ENCODE data around the gene MRPL55. TPM values are rescaled to one million over a fixed set of nuclear protein-coding genes. Genes with fewer than 3 reads are reported as not detected.

MRPL55 gene
- total and polyA plus RNA-seq, 4 donors, result 44.4 to 137 (median 73.3) TPM

DNA sequence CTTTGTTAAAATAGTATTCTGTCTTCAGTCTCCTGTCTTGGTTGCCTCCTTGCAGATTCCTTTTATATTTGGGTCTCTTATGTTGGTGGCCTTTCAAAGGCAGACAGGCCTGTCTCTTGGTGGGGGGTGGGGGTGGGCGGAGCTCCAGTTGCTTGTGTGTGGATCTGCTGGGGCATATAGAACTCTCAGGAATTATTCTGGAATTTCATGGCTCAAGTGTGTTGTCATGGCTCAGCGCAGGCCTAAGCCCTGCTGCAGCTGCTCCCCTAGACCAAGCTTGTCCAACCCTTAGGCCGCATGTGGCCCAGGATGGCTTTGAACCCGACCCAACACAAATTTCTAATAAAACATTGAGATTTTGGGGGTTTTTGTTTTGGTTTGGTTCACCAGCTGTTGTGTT lies 13.9 kb downstream of the MRPL55 start:
- TF ChIP-seq, protein P1, sequence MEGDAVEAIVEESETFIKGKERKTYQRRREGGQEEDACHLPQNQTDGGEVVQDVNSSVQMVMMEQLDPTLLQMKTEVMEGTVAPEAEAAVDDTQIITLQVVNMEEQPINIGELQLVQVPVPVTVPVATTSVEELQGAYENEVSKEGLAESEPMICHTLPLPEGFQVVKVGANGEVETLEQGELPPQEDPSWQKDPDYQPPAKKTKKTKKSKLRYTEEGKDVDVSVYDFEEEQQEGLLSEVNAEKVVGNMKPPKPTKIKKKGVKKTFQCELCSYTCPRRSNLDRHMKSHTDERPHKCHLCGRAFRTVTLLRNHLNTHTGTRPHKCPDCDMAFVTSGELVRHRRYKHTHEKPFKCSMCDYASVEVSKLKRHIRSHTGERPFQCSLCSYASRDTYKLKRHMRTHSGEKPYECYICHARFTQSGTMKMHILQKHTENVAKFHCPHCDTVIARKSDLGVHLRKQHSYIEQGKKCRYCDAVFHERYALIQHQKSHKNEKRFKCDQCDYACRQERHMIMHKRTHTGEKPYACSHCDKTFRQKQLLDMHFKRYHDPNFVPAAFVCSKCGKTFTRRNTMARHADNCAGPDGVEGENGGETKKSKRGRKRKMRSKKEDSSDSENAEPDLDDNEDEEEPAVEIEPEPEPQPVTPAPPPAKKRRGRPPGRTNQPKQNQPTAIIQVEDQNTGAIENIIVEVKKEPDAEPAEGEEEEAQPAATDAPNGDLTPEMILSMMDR (IDR thresholded peaks at IDR 0.05; ENCODE audit: control extremely low read depth, extremely low read depth), result no peak
- no peak overlapping the region for H3K4me3 ChIP-seq
- H3K9ac ChIP-seq (ENCODE audit: insufficient read depth in 1 of 2, low read length in 2 of 2), result no peak overlapping the region
- DNase-seq (no peak), ATAC-seq (ENCODE audit: insufficient read depth, low FRiP score) (no peak)
- 98% methylated on average over 4 of the region's 4 CpGs for WGBS, 2 donors
- peaks cover 0 to 13% (median 4%) of the 10 kb centered on the region in 4 donors for H3K9me3 ChIP-seq (ENCODE audit: control insufficient read depth in 4 of 4, insufficient read depth in 3 of 4, low read length in 3 of 4)
- peaks cover 9 to 48% (median 35%) of the 10 kb centered on the region in 4 donors for H3K36me3 ChIP-seq (ENCODE audit: control insufficient read depth in 4 of 4, insufficient read depth in 4 of 4, low read length in 4 of 4)
- no peaks in the 10 kb centered on the region for H3K27me3 ChIP-seq (ENCODE audit: control insufficient read depth in 3 of 3, insufficient read depth in 3 of 3, low read length in 2 of 3)
- no peak overlapping the region for H3K27ac ChIP-seq (ENCODE audit: low read depth in 1 of 2, low read length in 1 of 2)
- H3K4me1 ChIP-seq (ENCODE audit: control insufficient read depth in 5 of 5, insufficient read depth in 5 of 5, low read length in 5 of 5), result peaks cover 0 to 30% (median 6%) of the 10 kb centered on the region in 5 donors

DNA sequence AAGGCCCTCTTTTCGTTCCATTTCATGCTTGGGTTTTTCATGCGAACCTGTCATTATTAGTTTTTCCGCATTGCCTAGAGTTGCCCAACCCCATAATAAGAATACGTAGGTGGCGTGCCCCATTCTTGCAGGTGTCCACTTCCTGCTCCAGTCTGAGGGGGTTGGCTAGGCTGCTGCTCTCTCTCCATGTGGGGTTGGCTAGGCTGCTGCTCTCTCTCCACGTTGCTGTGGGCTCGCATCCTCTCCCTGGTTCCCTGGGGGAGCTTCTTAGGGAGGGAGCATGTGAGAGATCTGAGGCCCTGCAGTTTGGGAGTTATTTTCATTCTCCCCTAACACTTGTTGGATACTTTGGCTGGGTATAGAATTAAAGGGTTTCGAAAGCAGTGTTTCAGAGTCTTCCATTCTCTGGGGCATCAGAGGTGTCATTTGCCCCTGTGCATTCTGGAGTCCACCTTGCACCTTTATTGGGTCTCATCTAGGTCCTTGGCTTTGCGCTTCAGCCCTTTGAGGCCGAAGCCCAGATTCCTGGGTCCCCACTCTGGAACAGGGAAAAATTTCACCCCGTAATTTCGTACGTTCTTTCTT lies 14.6 kb downstream of the MRPL55 start:
- H3K27me3 ChIP-seq (ENCODE audit: control insufficient read depth in 3 of 3, insufficient read depth in 3 of 3, low read length in 2 of 3), result no peaks in the 10 kb centered on the region
- DNase-seq, result no peak
- no peak overlapping the region for H3K4me3 ChIP-seq
- peaks cover 7 to 44% (median 34%) of the 10 kb centered on the region in 4 donors for H3K36me3 ChIP-seq (ENCODE audit: control insufficient read depth in 4 of 4, insufficient read depth in 4 of 4, low read length in 4 of 4)
- TF ChIP-seq, protein P1 (IDR thresholded peaks at IDR 0.05; ENCODE audit: control extremely low read depth, extremely low read depth), result no peak
- no peak overlapping the region for H3K27ac ChIP-seq (ENCODE audit: low read depth in 1 of 2, low read length in 1 of 2)
- H3K4me1 ChIP-seq (ENCODE audit: control insufficient read depth in 5 of 5, insufficient read depth in 5 of 5, low read length in 5 of 5), result peaks cover 0 to 36% (median 6%) of the 10 kb centered on the region in 5 donors
- peaks cover 0 to 13% (median 4%) of the 10 kb centered on the region in 4 donors for H3K9me3 ChIP-seq (ENCODE audit: control insufficient read depth in 4 of 4, insufficient read depth in 3 of 4, low read length in 3 of 4)
- ATAC-seq (ENCODE audit: insufficient read depth, low FRiP score), result no peak
- WGBS, 2 donors, result 91 to 96% methylated on average over 13 of the region's 13 CpGs
- H3K9ac ChIP-seq (ENCODE audit: insufficient read depth in 1 of 2, low read length in 2 of 2), result no peak overlapping the region

- peak in 1 of 3 donors; percentile 15 for DNase-seq
- Histone ChIP-seq H3K27ac (ENCODE audit: low read depth in 1 of 2, low read length in 1 of 2) (no peak overlapping the region), H3K9me3 (ENCODE audit: control insufficient read depth in 4 of 4, insufficient read depth in 3 of 4, low read length in 3 of 4) (peaks cover 0 to 13% (median 4%) of the 10 kb centered on the region in 4 donors), H3K36me3 (ENCODE audit: control insufficient read depth in 4 of 4, insufficient read depth in 4 of 4, low read length in 4 of 4) (peaks cover under 1 to 40% (median 27%) of the 10 kb centered on the region in 4 donors), H3K9ac (ENCODE audit: insufficient read depth in 1 of 2, low read length in 2 of 2) (no peak overlapping the region), H3K4me3 (no peak overlapping the region), H3K27me3 (ENCODE audit: control insufficient read depth in 3 of 3, insufficient read depth in 3 of 3, low read length in 2 of 3) (no peaks in the 10 kb centered on the region), H3K4me1 (ENCODE audit: control insufficient read depth in 5 of 5, insufficient read depth in 5 of 5, low read length in 5 of 5) (peaks cover 0 to 47% (median 13%) of the 10 kb centered on the region in 5 donors)
- 93 to 95% methylated on average over 20 of the region's 20 CpGs for WGBS, 2 donors
- no peak for ATAC-seq (ENCODE audit: insufficient read depth, low FRiP score)
- TF ChIP-seq, protein P1 (IDR thresholded peaks at IDR 0.05; ENCODE audit: control extremely low read depth, extremely low read depth), result no peak
Observed at GRCh38 chr1:228093050-228093906, 15.8 kb downstream of the MRPL55 start.
